ENCODE measurements around the gene SLC9A8. TPM values are rescaled to one million over a fixed set of nuclear protein-coding genes. Genes with fewer than 3 reads are reported as not detected.
"Not testable (repeated sequence)": the region's sequence is repeated elsewhere in the genome, so short reads cannot be mapped to it uniquely, and the experiment has no call there.

SLC9A8 gene
- total RNA-seq, 1 donor from 2014 or later: 4.8 TPM

DNA sequence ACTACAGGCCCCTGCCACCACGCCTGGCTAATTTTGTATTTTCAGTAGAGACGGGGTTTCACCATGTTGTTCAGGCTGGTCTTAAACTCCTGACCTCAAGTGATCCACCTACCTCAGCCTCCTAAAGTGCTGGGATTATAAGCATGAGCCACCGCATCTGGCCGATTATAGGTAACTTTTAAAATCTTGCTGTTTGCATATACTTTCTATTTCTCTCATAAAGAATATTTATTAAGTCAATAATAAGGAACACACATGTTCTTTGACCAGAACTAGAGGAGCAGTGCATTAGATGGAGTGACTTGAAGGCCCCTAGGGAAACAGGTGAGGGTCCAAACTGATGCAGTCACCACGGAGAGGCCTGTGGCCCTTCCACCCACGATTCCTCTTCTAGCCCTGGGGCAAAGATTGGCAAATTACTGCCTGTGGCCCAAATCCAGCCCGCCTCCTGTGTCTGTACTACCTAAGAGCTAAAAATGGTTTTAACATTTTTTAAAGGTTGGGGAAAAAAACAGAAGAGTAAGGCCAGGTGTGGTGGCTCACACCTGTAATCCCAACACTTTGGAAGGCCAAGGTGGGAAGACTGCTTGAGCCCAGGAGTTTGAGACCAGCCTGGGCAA is 83.0 kb downstream of the SLC9A8 start:
- DNase-seq: not testable (repeated sequence)

DNA sequence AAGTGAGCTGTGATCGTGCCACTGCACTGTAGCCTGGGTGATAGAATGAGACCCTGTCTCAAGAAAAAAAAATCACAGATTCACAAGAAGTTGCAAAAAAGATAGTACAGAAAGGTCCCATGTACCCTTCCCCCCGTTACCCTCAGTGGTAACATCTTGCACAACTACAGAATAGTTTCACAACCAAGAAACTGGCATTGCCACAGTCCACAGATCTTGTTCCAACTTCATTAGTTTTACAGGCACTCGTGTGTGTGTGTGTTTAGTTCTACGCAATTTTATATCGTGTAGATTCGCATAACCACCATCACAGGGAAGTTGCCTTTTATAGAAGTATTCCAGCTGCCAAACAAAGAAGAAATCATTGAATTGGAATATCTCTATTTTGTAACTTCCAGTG is 83.6 kb downstream of the SLC9A8 start:
- no peak for DNase-seq

DNA sequence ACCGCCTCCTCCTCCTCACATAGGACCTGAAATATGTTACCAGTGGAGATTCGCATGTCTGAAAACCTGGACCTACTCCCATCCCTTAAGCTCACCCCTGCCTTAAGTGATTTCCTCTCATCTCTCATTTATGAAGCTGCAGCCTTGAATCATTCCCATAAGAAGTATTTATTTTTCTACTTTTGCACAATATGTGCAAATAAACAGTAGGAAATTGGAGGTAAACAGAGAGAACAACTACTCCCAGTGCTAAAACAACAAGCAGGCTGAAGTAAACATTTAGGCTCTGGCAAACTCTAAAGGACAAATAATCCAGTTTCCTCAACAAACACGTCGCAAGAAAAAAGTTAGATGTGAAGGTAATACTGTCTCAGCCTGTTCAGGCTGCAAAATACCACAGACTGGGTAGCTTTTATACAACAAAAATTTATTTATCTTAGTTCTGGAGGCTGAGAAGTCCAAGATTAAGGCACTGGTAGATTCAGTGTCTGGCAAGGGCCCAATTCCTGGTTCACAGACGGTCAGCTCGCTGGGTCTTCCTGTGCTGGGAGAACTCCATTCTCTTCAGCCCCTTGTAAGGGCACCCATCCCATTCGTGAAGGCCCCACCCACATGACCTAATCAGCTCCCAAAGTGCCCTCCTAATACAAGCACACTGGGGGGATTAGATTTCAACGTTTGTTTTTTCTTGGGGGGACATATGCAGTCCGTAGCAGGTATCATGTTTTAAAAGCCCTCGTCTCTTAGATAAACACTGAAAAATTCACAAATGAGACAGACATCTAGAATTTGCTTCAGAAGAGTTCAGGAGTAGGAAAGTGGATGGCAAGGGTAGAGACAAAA is 87.1 kb downstream of the SLC9A8 start:
- DNase-seq: no peak

DNA sequence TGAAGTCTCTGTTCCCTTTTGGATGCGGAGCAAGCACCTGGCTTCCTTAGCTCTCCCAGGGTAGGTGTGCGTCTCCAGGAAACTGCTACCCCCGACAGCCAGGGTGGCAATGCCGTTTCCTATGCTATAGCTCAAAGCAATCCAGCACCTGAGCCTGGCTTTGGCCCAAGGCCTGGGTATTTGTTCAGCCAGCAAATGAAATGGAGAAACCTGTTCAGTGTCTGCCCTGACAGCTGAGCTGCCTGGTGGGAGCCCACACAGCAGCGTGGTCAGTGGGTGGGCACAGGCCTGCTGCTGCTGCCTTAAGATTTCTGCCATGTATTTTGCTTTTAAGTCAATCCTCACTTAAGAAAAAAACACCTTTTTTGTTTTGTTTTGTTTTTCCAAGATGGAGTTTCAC is 89.0 kb downstream of the SLC9A8 start:
- DNase-seq: no peak

DNA sequence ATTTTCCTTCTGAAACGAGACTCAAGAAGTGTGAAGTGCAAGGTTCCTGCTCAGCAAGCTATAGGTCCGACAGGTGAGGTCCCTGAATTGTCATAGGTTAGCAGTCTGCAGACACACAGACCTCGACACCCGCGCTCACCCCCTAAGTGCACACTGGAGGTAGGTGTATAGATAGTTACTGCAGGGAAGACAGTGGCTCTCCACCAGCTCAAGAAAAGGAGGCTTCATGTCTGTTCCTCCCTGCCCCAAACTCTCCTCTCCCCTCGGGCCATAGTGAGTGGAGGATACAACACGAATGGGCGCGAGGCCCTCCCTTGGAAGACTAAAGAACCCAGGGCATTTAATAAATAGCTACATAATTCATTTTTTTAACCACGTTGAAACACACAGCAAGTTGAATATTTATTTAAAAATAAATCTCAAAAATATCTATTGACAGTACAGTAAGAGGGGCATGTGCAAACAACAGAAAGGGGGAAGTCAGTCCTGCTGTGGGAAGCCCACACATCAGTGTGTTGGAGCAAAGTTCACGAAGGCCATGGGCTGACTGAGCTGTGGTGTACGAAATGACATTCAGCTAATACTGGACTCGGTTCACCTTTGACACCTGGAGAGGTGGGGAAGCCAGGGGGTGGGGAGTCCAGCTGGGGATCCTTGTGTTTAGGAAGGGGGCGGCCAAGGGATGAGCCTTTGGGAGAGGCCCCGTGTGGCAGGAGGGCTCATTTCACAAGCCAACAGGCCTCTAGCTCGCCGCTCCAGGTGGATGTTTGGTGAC is 92.0 kb downstream of the SLC9A8 start:
- DNase-seq: no peak

DNA sequence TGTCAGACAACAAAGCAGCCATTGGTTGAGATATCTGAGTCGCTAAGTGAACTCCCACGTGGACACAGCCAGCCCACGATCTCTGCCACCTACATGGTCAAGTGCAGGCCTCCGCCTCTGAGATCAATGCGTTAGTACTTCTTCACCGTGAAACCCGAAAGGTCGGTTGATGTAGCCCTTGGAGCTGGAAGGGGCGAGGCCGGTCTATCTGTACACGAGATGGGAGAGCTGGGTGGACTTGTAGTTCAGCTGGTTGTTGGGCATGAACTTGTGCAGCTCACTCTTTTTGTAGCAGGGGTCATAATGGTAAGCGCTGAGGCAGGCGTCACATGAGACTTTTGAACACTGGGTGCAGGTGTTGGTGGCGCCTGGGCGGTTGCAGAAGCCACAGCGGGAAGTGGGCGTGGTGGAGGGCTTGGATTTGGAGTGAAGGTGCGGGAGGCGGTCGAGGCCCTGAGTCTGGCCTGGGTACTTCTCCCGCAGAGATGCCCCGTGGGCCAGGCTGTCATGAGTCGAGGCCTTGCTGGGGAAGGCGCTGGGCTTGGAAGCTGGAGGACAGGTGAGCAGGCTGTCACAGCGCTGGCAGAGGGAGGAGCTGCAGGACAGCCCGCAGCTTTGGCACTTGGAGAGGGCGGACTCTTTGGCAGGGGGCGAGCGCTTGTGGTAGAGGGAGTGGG is 92.9 kb downstream of the SLC9A8 start:
- DNase-seq: no peak

DNA sequence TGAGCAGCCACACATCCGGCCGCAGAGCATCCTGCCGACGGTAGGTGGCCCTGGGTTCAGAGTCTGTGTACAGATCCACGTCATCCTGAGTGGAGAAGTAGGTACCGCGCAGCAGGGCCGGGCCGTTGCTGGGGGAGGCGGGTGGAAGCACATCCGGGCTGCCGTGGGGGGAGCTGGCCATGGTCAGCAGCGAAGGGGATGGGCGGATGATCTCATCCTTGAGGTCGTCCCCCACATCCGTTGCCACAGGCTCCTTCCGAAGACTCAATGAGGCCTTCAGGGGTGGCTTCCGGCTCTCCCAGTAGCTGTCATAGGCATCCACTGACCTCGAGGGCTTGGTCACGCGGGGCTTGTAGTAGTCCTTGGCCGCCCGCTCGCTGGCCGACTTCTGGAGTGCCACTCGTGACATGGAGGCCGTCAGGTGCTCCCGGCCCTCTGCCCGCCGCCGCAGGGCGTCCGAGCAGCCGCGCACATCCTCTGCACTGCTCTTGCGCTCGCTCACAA is 93.5 kb downstream of the SLC9A8 start:
- no peak for DNase-seq

DNA sequence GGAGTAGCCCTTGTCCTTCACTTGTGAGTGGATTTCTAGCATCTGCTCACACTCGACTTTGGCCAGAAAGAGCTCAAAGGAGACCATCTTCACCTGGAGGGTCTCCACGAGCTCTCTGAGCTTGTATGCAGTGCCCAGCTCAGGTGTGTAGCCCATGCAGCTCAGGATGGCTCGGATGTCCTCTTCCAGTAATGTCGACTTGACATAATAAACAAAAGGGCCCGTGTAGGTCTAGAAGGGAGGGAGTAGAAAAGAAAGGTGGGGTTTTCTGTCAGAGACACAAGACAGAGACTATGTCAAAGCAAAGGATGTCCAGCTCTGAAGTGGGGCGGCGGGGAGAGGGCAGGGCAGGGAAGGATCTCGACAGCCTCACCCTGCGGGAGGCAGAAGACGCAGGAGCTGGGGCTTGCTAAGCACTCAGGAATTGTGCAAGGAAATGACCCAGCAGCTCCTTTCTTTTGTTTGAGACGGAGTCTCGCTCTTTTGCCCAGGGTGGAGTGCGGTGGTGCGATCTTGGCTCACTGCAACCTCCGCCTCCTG is 94.1 kb downstream of the SLC9A8 start:
- DNase-seq: no peak

DNA sequence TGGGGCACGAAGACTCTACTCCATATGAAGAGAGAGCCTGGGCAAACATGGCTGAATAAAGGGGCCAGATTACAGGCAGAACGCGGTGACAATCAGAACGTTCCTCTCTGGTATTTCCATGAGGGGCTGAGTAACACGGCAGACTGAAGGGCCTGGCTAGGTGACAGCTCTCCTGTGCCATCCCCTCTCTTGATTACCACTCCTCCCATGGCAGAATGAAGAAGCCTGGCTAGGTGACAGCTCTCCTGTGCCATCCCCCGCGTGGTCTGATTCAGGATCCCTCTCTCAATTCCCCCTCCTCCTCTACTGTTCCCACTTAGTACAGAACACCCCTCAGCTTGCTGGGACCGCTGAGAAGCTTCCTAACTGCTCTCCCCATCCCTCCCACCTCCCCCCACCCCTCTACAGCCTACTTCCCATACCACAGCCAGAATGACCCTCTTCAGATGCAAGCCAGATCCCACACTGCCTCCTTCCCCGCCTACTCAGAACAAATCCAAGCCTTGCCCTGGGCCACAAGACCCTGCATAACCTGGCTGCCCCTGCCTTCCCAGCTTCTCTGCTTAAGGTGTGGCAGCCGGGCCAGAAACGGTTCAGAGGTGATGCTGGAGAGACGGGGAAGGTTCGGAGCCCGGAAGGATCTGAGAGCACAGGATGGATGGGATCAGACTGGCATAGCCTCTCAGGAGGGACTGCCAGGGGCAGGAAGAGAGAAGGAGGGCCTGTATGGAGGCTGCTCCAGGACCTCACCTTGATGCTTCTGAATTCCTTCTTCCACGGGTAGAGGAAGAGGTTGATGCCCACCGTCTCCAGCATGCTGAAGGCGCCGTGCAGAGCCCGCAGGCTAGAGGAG is 95.0 kb downstream of the SLC9A8 start:
- DNase-seq: no peak

DNA sequence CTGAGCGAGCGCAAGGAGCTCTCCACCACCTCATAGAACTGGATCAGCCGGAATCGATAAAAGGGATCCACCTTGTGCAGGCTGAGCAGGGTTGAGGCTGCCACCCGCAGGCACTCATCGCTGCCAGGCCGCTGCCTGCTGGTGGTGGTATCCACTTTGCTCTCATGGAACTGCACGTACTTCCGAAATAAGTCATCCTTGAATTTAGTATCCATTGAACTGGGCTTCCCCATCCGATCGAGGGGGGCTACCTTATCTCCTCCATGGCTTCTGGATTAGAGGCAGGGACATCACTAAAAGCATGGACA is 95.6 kb downstream of the SLC9A8 start:
- no peak for DNase-seq

DNA sequence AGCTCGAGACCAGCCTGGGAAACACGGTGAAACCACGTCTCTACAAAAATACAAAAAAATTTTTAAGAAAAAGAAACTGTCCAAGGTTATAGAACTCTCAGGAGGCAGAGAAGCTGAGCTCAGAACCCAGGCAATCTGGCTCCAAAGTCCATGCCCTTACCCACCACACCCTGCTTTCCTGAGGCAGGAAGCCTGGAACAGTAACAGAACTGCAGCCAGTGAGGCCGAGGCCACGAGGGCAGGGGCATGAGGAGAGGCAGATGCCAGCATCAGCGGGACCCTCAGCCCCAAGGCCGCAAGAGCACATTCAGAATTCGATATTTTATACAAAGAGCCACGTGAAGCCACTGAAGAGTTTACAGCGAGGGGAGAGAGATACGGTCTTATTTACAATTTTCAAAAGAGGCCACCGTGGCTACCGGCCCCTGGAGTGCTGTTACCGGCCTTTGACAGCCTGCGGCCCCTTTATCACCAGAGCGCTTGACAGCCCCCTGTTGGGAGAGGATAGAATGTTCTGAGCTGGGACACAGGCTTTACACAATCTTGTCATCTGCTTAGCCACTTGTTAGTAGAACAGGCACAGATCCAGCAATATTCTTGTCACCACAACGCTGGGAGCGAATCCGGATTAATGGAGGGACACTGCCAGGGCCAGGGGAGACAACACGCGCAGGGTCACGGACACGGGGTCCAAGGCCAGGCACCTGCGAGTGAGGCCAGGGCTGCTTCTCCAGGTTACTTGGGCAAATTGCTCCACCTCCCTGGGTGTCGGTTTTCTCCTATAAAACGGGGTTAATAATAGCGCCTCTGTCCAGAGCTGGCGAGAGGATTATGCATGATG is 97.1 kb downstream of the SLC9A8 start:
- no peak for DNase-seq

DNA sequence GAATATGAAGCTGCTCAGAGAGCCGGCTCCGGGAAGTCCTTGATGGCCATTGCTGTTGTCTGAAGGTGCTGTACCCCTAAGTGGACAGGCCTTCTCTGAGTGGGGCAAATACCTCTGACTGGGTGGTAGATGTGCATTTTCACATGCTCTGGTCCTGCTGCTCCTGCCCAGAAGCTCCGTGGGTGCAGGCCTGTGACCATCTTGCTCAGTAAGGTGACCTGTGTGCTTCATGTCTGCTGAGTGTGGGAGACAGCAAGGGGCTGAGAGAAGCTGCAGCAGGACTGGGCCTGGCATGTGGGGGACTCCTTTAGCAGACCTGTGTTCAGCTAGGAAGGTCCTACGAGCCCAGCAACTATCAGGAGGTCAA is 97.7 kb downstream of the SLC9A8 start:
- no peak for DNase-seq

DNA sequence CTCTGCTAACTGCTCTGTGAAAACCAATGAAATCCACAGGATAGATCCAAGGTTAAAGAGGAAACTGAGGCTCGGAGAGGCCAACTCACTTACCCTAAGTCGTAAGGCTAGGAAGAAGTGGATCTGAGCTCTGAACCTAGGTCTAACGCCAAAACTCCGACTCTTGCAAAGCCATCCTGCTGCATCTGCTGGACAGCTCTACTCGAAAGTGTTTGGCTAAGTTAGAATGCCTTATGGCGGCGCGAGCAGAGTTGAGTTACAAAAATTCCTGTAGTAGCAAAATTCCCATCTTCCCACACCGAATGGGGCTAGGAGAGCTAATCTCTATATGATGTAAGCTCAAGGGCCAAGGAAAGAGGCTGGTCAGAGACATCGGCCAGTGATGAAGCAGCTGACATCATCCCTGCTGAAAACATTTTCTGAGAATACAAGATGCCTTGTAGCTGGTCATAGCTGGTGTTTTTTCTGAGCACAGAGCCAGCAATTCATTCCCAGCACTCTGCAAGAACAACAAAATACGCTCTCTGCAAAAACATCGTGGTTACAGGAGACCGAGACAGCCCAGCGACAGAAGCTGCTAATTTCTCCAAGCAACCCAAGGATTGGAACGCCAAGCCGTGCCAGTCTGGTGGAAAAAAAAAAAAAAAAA is 100.9 kb downstream of the SLC9A8 start:
- DNase-seq: no peak

DNA sequence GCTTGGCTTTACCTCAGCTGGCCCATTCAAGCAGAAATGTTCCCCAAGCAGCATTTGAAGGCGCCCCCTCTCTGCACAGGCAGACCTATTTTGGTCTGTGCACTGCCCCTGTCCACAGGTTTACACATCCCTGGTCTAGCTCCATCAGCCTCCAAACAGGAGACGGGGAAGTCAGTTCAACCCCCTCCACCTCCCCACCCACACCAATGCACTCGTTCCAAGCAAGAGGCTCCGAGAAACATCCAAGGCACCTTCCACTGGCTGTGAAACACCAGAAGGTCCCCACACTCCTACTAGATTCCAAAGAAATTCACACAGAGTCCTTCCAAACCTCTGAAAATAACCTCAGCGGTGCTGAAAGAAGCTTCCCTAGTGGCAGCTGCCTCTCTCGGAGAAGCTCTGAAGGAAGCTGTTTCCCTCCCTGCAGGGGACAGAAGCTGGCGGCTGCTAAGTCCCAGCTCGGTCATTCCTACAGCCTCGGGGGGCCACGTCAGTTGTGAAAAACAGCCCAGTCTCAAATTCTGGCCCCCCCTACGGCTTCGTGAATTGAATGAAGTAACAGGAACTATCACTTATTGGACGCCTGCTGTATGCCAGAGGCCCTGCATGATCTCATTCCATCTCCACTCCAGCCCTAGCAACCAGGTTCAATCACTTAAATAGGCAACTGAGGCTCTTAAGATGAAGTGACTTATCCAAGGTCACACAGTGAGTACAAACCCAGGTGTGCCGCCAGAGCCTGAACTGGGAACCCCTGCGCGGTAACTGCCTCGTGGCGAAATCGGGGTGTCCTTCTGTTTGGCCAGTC is 101.9 kb downstream of the SLC9A8 start:
- DNase-seq: no peak

DNA sequence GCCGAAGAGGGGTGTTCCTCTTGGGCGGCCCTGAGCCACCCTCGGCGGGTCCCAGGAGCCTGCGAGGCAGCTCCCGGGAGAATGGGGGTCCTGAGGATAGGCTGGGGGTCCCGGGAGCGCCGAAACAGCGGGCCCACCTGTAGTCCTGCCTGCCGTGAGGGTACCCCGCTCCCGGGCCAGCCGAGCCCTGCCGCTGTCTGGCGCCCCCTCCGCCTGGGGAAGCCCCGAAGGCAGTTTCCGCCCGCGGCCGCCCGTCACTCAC is 102.4 kb downstream of the SLC9A8 start:
- DNase-seq: no peak

DNA sequence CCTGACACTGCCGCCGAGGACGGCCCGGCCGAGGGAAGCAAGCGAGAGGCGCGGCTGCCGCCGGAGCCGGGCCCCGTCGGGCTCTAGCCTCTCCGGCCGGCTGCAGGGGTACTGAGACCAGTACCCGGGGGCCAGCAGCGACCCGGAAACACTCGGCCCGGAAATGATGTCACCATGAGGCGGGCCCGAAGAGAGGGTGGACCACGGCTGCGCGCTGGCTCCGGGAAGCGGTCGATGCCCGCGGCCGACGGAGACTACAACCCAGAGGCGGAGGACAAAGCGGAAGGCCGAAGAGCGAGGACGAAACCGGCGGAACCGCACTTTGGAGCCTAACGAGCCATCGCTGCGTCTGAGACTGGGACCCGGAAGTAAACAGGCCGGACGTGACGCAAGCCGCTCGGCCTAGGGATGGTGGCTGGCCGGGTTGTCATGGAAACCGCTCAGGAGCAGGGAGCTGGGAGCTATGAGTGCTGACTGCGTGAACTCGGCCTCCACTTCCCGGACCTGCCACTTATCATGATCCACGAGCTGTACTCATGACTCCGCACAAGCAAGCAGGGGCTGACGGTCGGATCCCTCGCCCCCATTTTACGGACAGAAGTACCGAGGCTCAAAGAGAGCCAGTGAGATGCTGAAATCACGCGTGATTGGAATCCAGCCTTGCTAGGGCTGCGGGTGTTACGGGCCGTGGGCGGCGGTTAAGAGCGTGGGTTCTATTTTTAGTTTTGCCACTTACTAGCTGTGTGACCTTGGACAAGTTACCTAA is 102.9 kb downstream of the SLC9A8 start, which contains the start of gene SPATA2:
Gene SPATA2, minus strand, starts transcription at position 150 of the 766 bp plus-strand sequence. CDS start 7,039 bp downstream, outside the sequence.
- peak; percentile 92 for DNase-seq

DNA sequence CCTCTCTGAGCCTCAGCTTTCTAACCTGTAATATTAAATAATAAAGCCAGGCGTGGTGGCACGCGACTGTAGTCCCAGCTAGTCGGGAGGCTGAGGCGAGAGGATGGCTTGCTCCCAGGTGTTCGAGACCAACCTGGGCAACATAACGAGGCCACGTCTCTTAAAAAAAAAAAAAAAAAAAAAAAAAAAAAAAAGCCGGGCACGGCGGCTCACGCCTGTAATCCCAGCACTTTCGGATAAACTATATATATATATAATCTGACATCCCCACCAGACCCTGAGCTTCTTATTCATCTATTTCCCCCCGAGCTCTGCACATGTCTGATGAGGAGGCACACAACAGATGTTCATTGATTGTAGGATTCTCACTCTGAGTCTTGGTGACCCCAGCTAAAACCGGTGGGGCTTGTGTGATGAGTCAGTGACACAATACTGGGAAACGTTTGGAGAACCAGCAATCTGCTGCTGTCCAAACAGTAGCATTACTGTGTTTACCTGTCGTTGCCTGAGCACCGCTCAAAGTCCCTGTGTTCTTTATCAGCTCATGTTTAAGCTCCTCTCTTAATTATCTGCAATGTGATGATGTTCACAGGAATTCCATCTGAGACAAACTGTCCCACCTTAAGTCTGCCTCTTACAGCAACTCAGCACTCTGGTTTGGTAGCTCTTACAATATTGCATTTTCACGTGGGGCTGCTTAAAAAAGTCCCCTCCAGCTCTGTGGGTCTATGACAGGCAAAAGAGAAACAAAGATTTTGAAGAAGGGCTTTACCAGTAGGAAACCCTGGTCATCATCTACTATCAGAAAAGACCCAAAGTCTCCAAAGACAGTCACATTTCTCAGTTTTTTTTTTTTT is 103.7 kb downstream of the SLC9A8 start:
- no peak for DNase-seq
